ENCODE results near the gene MASP1.

The MASP1 gene

DNA sequence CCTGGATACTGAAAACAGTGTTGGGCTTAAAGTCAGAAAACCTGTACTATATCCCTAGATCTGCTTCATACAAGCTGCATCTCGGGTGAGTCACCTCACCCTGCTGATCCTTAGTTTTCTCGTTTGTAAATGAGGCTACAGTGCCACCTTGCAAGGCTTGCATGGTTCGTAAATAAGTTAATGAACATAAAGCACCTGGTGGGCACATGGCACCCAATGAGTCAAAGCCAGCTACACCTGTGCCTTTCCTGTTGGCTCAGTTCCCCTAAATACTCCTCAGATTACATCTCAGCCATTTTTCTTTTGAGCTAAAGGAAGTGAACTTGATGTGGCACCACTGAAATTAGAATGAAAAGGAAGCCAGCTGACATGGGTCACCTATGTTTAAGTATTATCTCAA lies 67.7 kb downstream of the MASP1 start:
- H3K4me2 ChIP-seq (ENCODE audit: low read length), result no peak overlapping the region
- no peak overlapping the region for H3K27ac ChIP-seq (ENCODE audit: low read depth, low read length, poor library complexity, severe bottlenecking)
- H3K4me3 ChIP-seq (ENCODE audit: low read depth, low read length, poor library complexity, severe bottlenecking), result no peak overlapping the region

DNA sequence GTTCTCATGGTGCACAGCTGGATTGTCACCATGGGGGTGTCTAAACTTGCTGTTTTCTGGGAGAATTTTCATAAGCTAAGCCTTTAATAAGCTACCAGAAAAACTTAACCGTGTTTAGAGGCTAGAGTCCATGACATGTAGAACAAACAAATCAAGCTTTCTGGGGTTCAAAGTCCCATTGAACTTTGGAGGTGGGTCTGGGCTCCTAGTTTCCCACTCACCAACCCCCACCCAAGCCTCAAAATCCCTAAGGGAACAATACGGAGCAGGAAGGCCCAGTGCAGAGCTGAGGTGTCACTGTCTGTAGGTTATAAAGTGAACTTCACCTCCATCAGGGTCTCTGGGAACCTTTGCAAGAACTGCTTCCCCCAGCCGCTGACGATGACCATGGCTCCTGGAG lies 68.7 kb downstream of the MASP1 start:
- TF ChIP-seq, protein P1, sequence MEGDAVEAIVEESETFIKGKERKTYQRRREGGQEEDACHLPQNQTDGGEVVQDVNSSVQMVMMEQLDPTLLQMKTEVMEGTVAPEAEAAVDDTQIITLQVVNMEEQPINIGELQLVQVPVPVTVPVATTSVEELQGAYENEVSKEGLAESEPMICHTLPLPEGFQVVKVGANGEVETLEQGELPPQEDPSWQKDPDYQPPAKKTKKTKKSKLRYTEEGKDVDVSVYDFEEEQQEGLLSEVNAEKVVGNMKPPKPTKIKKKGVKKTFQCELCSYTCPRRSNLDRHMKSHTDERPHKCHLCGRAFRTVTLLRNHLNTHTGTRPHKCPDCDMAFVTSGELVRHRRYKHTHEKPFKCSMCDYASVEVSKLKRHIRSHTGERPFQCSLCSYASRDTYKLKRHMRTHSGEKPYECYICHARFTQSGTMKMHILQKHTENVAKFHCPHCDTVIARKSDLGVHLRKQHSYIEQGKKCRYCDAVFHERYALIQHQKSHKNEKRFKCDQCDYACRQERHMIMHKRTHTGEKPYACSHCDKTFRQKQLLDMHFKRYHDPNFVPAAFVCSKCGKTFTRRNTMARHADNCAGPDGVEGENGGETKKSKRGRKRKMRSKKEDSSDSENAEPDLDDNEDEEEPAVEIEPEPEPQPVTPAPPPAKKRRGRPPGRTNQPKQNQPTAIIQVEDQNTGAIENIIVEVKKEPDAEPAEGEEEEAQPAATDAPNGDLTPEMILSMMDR (IDR thresholded peaks at IDR 0.05; ENCODE audit: low read length), result no peak
- TF ChIP-seq EZH2 (IDR thresholded peaks at IDR 0.05; ENCODE audit: borderline replicate concordance, low read length), result no peak
- no peaks in the 10 kb centered on the region for H3K9me2 ChIP-seq (ENCODE audit: low read depth, low read length)
- H3K4me1 ChIP-seq (ENCODE audit: insufficient read depth, low read length, severe bottlenecking), result no peaks in the 10 kb centered on the region
- H2AFZ ChIP-seq (ENCODE audit: low read length), result no peak overlapping the region
- H3K27me3 ChIP-seq (ENCODE audit: insufficient read depth, low read length), result peaks cover 5% of the 10 kb centered on the region; the same call in 1 of the 2 replicates
- H3K36me3 ChIP-seq (ENCODE audit: insufficient read depth, low read length), result no peaks in the 10 kb centered on the region
- H3K4me3 ChIP-seq (ENCODE audit: low read depth, low read length, poor library complexity, severe bottlenecking), result no peak overlapping the region
- no peaks in the 10 kb centered on the region for H3F3A ChIP-seq (ENCODE audit: insufficient read depth, low read length)
- no peaks in the 10 kb centered on the region for H3K79me2 ChIP-seq (ENCODE audit: insufficient read depth, low read length)
- no peaks in the 10 kb centered on the region for H3K9me3 ChIP-seq (ENCODE audit: low read length)
- H3K27ac ChIP-seq (ENCODE audit: low read depth, low read length, poor library complexity, severe bottlenecking), result no peak overlapping the region
- no peak overlapping the region for H3K4me2 ChIP-seq (ENCODE audit: low read length)
- no peaks in the 10 kb centered on the region for H4K20me1 ChIP-seq (ENCODE audit: insufficient read depth, low read length)
- H3K9ac ChIP-seq (ENCODE audit: low read length), result no peak overlapping the region

More for the DNA sequence above, 67.7 kb downstream of the MASP1 start:
- H2AFZ ChIP-seq (ENCODE audit: low read length), result no peak overlapping the region
- TF ChIP-seq, protein P1 (IDR thresholded peaks at IDR 0.05; ENCODE audit: low read length), result no peak
- no peak for TF ChIP-seq EZH2 (IDR thresholded peaks at IDR 0.05; ENCODE audit: borderline replicate concordance, low read length)
- no peaks in the 10 kb centered on the region for H3K4me1 ChIP-seq (ENCODE audit: insufficient read depth, low read length, severe bottlenecking)
- H3F3A ChIP-seq (ENCODE audit: insufficient read depth, low read length), result no peaks in the 10 kb centered on the region
- H3K9me2 ChIP-seq (ENCODE audit: low read depth, low read length), result no peaks in the 10 kb centered on the region
- no peak overlapping the region for H3K9ac ChIP-seq (ENCODE audit: low read length)
- H3K36me3 ChIP-seq (ENCODE audit: insufficient read depth, low read length), result no peaks in the 10 kb centered on the region
- no peaks in the 10 kb centered on the region for H3K79me2 ChIP-seq (ENCODE audit: insufficient read depth, low read length)
- H4K20me1 ChIP-seq (ENCODE audit: insufficient read depth, low read length), result no peaks in the 10 kb centered on the region
- peaks cover 5% of the 10 kb centered on the region; the same call in 1 of the 2 replicates for H3K27me3 ChIP-seq (ENCODE audit: insufficient read depth, low read length)
- H3K9me3 ChIP-seq (ENCODE audit: low read length), result no peaks in the 10 kb centered on the region

- TF ChIP-seq, protein P1 (IDR thresholded peaks at IDR 0.05; ENCODE audit: low read length), result no peak
- TF ChIP-seq EZH2 (IDR thresholded peaks at IDR 0.05; ENCODE audit: borderline replicate concordance, low read length), result no peak
- Histone ChIP-seq H3K9me3 (ENCODE audit: low read length) (no peaks in the 10 kb centered on the region), H3K36me3 (ENCODE audit: insufficient read depth, low read length) (no peaks in the 10 kb centered on the region), H2AFZ (ENCODE audit: low read length) (no peak overlapping the region), H3K27me3 (ENCODE audit: insufficient read depth, low read length) (no peaks in the 10 kb centered on the region), H3F3A (ENCODE audit: insufficient read depth, low read length) (no peaks in the 10 kb centered on the region), H3K4me2 (ENCODE audit: low read length) (no peak overlapping the region), H3K9ac (ENCODE audit: low read length) (no peak overlapping the region), H3K4me1 (ENCODE audit: insufficient read depth, low read length, severe bottlenecking) (no peaks in the 10 kb centered on the region), H3K9me2 (ENCODE audit: low read depth, low read length) (no peaks in the 10 kb centered on the region), H3K4me3 (ENCODE audit: low read depth, low read length, poor library complexity, severe bottlenecking) (no peak overlapping the region), H3K27ac (ENCODE audit: low read depth, low read length, poor library complexity, severe bottlenecking) (no peak overlapping the region), H4K20me1 (ENCODE audit: insufficient read depth, low read length) (no peaks in the 10 kb centered on the region), H3K79me2 (ENCODE audit: insufficient read depth, low read length) (no peaks in the 10 kb centered on the region)
Observed at GRCh38 chr3:187215460-187215859, 76.1 kb downstream of the MASP1 start.
